ENCODE data around the gene ZNF154. TPM values are rescaled to one million over a fixed set of nuclear protein-coding genes. Genes with fewer than 3 reads are reported as not detected.

Gene ZNF154
- total and polyA plus RNA-seq, 2 donors (not counting 1 experiment from before 2014, with no cell fraction given): 25.4 to 40.4 TPM

DNA sequence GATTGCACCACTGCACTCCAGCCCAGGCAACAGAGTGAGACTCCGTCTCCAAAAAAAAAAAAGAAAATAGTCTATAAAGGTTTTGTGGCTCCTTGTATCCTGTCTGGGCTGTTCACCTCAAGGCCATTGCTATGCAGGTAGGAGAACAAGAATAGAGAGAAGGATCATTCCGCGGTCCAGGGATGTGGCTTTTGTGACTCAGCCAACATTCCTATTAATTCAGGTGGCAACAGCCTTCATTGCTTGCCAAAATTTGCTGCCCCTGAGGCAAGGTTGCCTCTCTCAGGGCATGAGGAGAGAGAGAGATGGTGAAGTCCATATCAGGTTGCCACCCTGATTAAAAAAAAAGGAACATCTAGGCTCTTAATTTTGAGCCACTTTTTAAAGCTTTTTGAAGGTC, 19.3 kb downstream of the ZNF154 start:
- peaks cover 9 to 54% (median 45%) of the 10 kb centered on the region in 3 donors for H3K9me3 ChIP-seq (ENCODE audit: control extremely low read depth in 1 of 3, control insufficient read depth in 2 of 3, insufficient read depth in 1 of 3, low read length in 2 of 3)
- H3K79me2 ChIP-seq (ENCODE audit: control insufficient read depth, insufficient read depth, low read length): peaks cover 59% of the 10 kb centered on the region
- intact Hi-C loops (cut with micrococcal nuclease): no loop called here
- TF ChIP-seq, protein P1, sequence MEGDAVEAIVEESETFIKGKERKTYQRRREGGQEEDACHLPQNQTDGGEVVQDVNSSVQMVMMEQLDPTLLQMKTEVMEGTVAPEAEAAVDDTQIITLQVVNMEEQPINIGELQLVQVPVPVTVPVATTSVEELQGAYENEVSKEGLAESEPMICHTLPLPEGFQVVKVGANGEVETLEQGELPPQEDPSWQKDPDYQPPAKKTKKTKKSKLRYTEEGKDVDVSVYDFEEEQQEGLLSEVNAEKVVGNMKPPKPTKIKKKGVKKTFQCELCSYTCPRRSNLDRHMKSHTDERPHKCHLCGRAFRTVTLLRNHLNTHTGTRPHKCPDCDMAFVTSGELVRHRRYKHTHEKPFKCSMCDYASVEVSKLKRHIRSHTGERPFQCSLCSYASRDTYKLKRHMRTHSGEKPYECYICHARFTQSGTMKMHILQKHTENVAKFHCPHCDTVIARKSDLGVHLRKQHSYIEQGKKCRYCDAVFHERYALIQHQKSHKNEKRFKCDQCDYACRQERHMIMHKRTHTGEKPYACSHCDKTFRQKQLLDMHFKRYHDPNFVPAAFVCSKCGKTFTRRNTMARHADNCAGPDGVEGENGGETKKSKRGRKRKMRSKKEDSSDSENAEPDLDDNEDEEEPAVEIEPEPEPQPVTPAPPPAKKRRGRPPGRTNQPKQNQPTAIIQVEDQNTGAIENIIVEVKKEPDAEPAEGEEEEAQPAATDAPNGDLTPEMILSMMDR (IDR thresholded peaks at IDR 0.05): no peak
- no peak for TF ChIP-seq EZH2 (IDR thresholded peaks at IDR 0.05; ENCODE audit: borderline replicate concordance, insufficient read depth, low read depth, low read length, poor library complexity, severe bottlenecking)
- CTCF ChIA-PET: interaction anchor here (0.6 kb wide), 1 partner anchor 26 kb away, joined by 3 read pairs; no protein-coding TSS in a partner anchor
- no peaks in the 10 kb centered on the region for H3K4me1 ChIP-seq (ENCODE audit: control insufficient read depth in 2 of 2, insufficient read depth in 2 of 2, low read length in 2 of 2)
- H3K4me2 ChIP-seq (replicated peaks; ENCODE audit: low read depth, low read length, poor library complexity, severe bottlenecking): no peak overlapping the region
- H3K36me3 ChIP-seq (replicated peaks in 1 of 2; ENCODE audit: control extremely low read depth in 1 of 2, control insufficient read depth in 1 of 2, extremely low read depth in 1 of 2, insufficient read depth in 2 of 2, low read length in 1 of 2): peaks cover 11 to 34% of the 10 kb centered on the region in 2 experiments
- DNase-seq (no peak), ATAC-seq (ENCODE audit: low read depth) (no peak)
- H3K4me3 ChIP-seq (ENCODE audit: control extremely low read depth in 1 of 5, extremely low read depth in 1 of 5, insufficient read depth in 1 of 5, low read depth in 2 of 5, low read length in 4 of 5): no peak overlapping the region
- no peak overlapping the region for H3K27ac ChIP-seq (ENCODE audit: low read length in 2 of 2)
- POLR2A ChIA-PET: interaction anchor here (1.1 kb wide), 1 partner anchor 8 kb away, joined by 3 read pairs; the partner anchor contains the start of gene ZNF551
- H3K9me3 Mint-ChIP-seq (ENCODE audit: insufficient read depth): peaks cover 13% of the 10 kb centered on the region
- no peak overlapping the region for H3K4me3 Mint-ChIP-seq
- WGBS (ENCODE audit: insufficient coverage): 100% methylated on average over 1 of the region's 3 CpGs
- H2AFZ ChIP-seq (ENCODE audit: insufficient read depth, low read depth, low read length, poor library complexity, severe bottlenecking): no peak overlapping the region
- H4K20me1 ChIP-seq (ENCODE audit: control insufficient read depth, insufficient read depth, low read length, poor library complexity, severe bottlenecking): no peaks in the 10 kb centered on the region
- H3K9ac ChIP-seq (ENCODE audit: low read length): no peak overlapping the region
- H3K4me1 Mint-ChIP-seq: peaks cover 6% of the 10 kb centered on the region
- H3K27ac Mint-ChIP-seq: no peak overlapping the region
- no peaks in the 10 kb centered on the region for H3K27me3 Mint-ChIP-seq
- no peaks in the 10 kb centered on the region for H3K27me3 ChIP-seq (replicated peaks in 1 of 4; ENCODE audit: control extremely low read depth in 1 of 4, control insufficient read depth in 3 of 4, insufficient read depth in 4 of 4, low read length in 3 of 4)

DNA sequence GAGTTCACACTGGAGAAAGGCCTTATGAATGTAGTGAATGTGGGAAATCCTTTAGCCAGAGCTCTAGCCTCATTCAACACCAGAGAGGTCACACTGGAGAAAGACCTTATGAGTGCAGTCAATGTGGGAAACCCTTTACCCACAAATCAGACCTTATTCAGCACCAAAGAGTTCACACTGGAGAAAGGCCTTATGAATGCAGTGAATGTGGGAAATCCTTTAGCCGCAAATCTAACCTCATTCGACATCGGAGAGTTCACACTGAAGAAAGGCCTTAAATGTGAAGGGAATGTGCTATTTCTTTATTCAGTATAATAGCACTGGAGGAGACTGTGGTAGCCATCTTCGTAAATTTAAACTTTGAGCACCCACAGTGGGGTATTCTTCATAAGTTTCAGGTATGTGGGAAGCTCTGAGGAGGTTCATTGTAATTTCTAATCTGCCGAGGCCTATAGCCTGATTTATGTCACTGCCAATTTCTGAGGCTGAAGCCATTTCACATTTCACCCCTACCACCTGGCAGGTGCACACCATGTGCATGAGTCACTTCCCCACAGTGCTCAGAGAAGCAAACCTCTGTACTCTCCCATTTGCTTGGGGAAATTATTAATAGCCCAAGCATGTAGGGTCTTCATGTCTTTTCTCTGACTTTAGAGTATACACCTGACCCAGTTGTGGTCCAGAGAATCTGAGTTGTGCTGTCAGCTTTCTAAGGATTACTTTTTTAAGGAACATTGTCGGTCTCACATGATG, 20.8 kb downstream of the ZNF154 start:
- H3K4me3 Mint-ChIP-seq: no peak overlapping the region
- no peak overlapping the region for H3K4me3 ChIP-seq (ENCODE audit: control extremely low read depth in 1 of 5, extremely low read depth in 1 of 5, insufficient read depth in 1 of 5, low read depth in 2 of 5, low read length in 4 of 5)

More for the DNA sequence above, 20.8 kb downstream of the ZNF154 start:
- H3K4me1 ChIP-seq (ENCODE audit: control insufficient read depth in 2 of 2, insufficient read depth in 2 of 2, low read length in 2 of 2): peaks cover 4 to 9% of the 10 kb centered on the region in 2 donors
- peaks cover 19% of the 10 kb centered on the region for H3K4me1 Mint-ChIP-seq
- no peak for ATAC-seq (ENCODE audit: low read depth)
- H3K27ac ChIP-seq (ENCODE audit: low read length in 2 of 2): no peak overlapping the region
- H4K20me1 ChIP-seq (ENCODE audit: control insufficient read depth, insufficient read depth, low read length, poor library complexity, severe bottlenecking): no peaks in the 10 kb centered on the region
- no CpG with 5 or more reads among the region's 6 CpGs for WGBS (ENCODE audit: insufficient coverage)
- ChIA-PET CTCF (no interaction called here), POLR2A (no interaction called here)
- intact Hi-C loops (cut with micrococcal nuclease): no loop called here
- H3K4me2 ChIP-seq (replicated peaks; ENCODE audit: low read depth, low read length, poor library complexity, severe bottlenecking): no peak overlapping the region
- no peak overlapping the region for H2AFZ ChIP-seq (ENCODE audit: insufficient read depth, low read depth, low read length, poor library complexity, severe bottlenecking)
- H3K36me3 ChIP-seq (replicated peaks in 1 of 2; ENCODE audit: control extremely low read depth in 1 of 2, control insufficient read depth in 1 of 2, extremely low read depth in 1 of 2, insufficient read depth in 2 of 2, low read length in 1 of 2): peaks cover 11 to 43% of the 10 kb centered on the region in 2 experiments
- H3K9ac ChIP-seq (ENCODE audit: low read length): no peak overlapping the region
- no peak for TF ChIP-seq EZH2 (IDR thresholded peaks at IDR 0.05; ENCODE audit: borderline replicate concordance, insufficient read depth, low read depth, low read length, poor library complexity, severe bottlenecking)
- TF ChIP-seq, protein P1 (IDR thresholded peaks at IDR 0.05): no peak
- no peaks in the 10 kb centered on the region for H3K27me3 ChIP-seq (replicated peaks in 1 of 4; ENCODE audit: control extremely low read depth in 1 of 4, control insufficient read depth in 3 of 4, insufficient read depth in 4 of 4, low read length in 3 of 4)
- peaks cover 9 to 67% (median 58%) of the 10 kb centered on the region in 3 donors for H3K9me3 ChIP-seq (ENCODE audit: control extremely low read depth in 1 of 3, control insufficient read depth in 2 of 3, insufficient read depth in 1 of 3, low read length in 2 of 3)
- DNase-seq: no peak
- peaks cover 22% of the 10 kb centered on the region for H3K9me3 Mint-ChIP-seq (ENCODE audit: insufficient read depth)
- H3K27ac Mint-ChIP-seq: no peak overlapping the region
- H3K27me3 Mint-ChIP-seq: no peaks in the 10 kb centered on the region
- peaks cover 75% of the 10 kb centered on the region for H3K79me2 ChIP-seq (ENCODE audit: control insufficient read depth, insufficient read depth, low read length)

All from B cell (primary cell).